Eye (tissue), 1 donor: ENCODE data around the gene TAF10.

Source experiments
- DNase-seq: peaks from one replicate; pipeline ENCODE4 v3.0.0-alpha.2; 2015

Gene TAF10

DNA sequence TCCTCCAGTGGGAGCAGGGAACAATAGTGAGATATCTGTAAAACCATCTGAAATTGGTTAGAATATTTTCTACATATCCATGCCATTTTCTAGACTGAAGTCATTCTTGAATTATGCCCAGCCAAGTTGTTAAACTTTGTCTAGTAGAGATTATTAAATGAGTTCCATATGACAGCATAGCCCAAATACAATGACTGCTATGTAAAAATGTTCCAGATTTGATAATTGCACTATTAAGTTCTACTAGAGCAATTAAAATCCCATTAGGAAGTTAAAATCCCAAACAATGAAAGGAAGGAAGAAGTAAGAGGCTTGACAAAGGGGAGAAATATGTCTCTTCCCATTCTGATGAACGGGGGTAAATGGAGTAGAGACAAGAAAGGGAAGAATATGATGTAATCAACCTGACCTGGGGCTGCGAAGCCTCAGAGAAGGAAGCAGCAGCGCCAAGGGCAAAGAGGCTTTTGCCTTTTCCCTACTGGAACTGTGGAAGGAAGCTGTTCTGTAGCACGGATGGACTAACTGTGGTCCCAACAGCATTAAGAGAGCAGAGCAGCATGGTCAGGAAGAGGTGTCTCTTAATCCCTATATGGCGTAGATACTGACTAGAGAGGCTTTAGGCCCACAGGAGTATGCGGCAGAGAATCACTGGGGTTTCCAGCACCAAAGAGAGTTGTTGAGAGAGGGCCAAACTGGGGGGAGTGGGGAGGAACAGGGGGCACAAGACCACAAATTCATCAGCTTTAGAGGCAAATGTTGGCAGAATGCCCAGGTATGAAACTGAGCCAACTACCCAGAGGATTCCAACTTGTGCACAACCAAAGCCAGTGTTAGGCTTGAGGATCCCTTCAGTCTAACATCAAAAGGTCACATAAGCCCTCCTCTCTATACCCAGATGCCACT, 35.3 kb downstream of the TAF10 start:
- DNase-seq, result peak; percentile 81

DNA sequence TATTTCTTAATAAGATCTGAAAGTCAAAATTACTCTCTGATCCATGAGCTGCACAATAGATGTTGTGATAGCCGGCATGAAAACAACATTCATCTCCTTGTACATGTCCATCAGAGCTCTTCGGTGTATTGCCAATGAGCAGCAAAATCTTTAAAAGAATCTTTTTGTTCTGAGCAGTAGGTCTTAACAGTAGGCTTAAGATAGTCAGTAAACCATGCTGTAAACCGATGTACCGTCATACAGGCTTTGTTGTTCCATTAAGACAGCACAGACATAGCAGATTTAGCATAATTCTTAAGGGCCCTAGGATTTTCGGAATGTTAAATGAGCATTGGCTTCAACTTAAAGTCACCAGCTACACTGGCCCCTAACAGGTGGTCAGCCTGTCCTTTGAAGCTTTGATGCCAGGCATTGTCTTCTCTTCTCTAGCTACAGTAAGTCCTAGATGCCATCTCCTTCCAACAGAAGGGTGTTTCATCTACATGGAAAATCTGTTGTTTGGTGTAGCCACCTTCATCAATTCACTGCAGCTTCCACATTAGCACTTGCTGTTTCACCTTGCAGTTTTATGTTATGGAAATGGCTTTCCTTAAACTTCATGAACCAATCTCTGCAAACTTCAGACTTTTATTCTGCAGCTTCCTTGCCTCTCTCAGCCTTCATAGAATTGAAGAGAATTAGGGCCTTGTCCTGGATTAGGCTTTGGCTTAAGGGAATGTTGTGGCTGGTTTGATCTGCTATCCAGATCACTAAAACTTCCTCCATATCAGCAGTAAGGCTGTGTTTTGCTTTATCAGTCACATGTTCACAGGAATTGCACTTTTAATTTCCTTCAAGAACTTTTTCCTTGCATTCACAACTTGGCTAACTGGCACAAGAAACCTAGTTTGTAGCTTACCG, 37.0 kb downstream of the TAF10 start:
- no peak for DNase-seq

DNA sequence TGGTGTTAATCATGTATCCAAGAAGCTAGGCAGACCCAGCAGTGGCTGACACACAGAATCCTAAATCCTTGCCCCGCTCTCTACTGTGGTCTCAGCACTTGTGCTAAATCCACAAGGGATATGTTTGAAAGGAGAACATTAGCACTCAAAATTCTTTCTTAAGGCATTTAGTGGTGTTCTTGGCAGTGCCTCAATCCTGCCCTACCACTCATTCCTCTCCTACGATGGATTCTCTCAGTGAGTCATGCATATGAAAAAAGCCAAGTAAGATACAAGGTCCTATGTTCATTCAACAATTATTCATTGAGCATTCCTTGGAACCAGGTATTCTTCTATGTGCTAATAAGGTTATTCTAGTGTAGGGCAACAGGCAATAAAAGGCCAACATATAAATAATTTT, 39.8 kb downstream of the TAF10 start:
- DNase-seq, result no peak

DNA sequence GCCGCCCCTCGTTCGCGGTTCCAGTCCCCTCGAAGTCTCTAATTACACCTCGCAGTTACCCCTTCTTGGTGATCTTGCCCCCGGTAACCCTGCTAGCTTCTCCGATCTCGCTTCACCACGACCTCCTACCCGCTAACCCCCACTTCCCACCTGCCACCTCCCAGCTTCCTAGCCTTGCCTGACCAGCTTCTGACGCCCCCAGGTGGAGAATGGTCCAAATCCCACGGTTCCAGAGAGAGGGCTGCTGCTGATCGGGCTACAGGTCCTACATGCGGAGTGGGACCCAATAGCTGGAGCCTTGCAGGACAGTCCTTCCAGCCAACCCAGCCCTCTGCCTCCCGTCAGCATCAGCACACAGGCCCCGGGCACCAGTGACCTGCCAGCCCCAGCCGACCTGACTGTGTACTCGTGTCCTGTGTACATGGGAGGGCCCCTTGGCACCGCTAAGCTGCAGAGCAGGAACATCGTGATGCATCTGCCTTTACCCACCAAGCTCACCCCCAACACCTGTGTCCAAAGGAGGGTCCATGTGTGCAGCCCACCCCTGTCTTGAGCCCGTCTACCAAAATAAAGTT, 40.5 kb downstream of the TAF10 start:
- DNase-seq, result no peak

DNA sequence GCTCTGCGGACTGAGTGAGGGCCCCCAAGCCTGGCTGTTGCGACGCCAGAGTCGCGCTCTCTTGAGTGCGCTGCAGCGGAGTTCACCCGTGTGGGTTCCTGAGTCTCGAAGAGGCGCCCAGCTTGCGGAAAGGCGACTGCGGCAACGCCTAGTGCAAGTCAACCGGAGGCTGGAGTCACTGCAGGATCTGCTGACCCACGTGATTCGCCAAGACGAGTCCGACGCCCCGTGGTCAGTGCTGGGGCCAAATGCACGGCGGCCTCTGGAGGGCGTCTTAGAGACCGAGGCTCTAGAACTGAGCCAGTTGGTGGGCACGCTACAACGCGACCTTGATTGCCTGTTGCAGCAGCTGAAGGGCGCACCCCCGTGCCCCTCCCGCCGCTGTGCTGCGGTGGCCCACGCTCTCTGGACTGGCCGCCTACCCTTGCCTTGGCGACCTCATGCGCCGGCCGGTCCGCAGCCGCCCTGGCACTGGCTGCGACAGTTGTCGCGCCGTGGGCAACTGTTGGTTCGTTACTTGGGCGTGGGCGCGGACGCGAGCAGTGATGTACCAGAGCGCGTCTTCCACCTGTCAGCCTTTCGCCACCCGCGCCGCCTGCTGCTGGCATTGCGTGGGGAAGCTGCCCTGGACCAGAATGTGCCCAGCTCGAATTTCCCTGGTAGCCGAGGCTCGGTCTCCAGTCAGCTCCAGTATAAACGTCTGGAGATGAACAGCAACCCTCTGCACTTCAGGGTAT, 41.2 kb downstream of the TAF10 start:
- DNase-seq, result no peak

DNA sequence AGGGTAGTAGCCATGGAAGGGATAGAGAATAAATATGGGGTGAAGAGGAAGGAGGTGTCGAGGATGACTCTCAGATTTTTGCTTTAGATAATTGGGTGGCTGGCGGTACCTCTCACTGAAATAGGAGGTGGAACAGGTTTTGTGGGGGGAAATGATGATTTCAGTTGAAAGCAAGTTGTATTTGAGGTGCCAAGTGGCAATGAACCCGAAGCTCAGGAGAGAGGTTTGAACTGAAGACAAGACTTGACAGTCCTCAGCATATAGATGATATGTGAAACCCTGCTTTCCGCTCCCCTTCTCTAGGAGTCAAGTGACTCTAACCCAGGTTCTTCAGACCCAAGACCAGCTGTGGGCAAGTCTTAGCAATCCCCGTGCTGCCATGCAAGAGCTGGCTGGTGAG, 42.3 kb downstream of the TAF10 start:
- no peak for DNase-seq

DNA sequence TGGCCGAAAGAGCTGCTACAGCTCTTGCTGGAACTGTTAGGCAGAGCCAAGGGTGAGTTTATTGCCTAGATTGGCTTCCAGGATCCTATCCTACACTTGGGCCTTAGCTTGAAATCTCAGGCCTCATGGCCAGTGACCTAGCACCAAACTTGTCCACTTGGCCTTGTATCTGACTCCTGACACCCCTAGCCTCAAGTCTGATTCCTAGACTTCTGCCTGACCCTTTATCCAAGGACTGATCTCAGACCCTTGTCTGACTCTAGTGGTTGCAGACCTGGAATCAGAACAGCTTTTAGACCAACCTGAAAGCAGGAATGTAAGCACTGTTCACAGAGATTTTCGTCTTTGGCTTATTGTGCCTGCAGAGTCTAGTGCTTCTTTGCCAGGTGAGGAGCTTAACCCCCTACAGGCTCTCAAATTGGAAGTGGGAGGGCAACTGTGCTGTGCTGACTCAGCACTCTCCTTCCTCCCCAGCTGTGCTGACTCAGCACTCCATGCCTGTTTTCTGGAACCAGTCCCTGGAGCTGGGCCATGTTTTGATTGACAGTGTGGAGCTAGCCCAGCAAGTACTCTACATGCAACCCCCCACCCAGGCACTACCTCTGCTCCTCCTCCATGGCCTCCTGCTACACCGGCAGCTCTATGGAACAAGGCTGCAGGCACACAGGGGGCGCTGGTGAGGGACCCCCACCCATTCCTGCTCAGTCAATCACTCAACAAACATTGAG, 43.7 kb downstream of the TAF10 start:
- DNase-seq, result peak; percentile 68

DNA sequence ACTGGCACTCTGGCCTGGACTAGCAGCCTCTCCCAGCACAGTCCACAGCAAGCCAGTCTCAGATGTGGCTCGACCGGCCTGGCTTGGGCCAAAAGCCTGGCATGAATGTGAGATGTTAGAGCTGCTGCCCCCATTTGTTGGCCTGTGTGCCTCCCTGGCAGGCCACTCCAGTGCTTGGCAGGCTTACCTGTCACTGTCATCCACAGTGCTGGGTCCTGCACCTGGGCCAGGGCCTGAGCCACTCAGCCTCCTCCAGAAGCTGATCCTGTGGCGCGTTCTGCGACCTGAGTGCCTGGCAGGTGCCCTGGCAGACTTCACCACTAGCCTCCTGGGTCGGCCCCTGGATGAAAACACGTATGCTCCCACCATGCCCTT, 44.7 kb downstream of the TAF10 start:
- no peak for DNase-seq

DNA sequence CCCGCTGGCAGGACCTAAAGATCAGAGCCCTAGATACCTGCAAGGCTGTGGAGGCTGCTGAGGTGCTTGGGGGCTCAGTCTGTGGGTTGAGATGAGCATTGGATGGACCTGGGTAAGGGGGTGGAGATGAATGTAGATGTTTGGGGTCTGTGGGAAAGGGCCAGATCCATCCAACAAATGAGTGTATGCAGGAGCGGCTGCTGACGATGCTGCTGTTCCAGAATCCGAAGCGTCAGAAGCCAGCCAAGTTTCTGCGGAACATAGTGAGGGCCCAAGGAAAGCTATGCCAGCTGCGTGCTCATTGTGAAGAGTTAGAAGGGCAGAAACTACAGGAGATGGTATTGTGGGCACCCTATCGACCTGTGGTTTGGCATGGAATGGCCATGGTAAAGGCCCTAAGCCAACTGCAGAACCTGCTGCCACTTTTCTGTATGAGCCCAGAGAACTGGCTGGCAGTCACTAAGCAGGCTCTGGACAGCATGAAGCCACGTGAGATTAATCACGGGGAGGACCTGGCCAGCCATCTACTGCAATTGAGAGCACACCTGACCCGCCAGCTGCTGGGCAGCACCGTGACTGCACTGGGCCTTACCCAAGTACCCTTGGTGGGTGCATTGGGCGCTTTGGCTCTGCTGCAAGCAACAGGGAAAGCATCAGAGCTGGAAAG, 45.2 kb downstream of the TAF10 start:
- no peak for DNase-seq

DNA sequence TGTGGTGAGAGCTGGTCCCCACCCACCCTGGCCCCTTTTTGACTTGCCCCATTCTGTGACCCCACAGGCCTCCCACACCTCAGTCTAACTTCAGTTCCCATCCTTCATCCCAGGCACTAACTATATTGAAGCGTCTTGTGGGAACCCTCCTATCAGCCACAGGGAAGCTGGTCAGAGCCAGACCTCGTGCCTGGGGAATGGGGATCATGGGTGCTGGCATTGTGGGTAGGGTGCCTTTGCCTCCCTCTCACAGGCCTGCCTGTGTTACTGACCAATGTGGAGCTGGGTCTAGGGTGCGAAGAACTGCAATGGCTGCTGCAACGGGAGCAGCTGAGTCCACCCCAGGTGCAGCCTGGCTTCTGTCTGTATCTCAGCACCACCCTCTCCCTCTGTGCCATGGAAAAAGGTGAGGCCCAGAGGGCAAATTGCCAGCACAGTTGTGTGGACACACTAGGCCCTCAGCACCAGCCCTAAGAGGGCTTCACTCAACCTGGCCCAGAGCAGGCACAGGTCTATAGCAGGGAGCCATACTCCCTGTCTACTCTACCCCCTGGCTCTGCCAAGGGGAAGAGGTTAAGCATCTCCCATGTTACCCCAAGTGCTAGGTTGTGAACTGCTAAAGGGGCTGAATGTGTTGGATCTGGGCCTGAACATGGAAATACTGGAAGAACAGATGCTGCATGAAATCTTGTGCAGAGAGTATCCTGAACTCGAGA, 45.9 kb downstream of the TAF10 start:
- no peak for DNase-seq

DNA sequence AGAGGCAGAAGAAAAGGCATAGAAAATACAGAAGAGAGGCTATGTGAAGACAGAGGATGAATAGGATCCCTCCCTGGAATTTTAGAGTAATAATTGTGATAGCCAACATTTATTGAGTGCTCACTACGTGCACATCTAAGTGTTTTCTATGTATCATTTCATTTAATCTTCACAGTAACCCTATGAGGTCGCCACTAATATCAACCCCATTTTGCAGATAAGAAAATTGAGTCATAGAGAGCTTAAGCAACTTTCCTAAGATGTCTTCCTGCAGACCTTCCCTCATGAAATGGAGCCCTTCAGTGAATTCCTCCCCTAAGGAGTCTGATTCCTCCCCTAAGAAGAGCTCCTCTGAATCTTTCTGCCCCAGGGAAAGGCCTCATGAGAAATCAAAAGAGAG, 46.7 kb downstream of the TAF10 start:
- no peak for DNase-seq

DNA sequence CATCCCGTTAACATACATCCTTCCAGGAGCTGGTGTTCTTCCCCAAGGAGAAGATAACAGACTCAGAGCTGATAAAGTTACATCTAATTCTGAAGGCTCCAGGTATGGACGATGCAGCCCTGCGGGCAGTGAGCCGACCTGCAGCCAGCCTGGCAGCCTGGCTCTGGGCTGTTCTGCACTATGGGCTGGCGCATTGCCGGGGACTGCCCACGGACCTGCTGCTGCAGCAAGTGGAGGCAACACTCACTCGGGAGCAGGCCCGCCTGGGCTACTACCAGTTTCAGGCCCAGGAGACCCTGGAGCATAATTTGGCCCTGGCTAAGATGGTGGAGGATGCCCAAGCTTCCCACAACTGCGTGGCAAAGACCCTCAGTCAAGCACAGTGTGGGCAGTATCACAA, 48.3 kb downstream of the TAF10 start:
- no peak for DNase-seq

DNA sequence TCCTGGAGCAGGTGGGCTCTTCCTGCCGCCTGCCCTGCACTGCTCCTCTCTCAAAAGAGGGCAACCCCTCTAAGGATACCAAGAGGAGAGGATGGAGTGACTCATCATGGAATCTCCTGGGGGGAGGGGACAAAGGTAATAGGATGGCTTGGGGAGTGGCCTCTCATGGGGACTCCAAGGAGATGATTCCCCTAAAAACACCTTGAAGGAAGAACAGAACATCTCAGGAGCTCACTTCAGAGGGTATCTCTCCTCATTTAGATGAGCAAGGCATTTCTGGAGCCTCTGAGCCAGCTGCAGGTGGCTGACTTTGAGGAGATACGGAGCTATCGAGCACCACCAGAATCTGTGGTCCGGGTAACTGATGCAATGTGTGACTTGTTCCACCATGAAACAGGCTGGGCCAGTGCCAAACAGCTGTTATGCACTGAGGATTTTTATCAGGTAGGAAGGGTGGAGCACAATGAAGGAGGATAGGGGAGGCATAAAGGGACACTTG, 48.8 kb downstream of the TAF10 start:
- DNase-seq, result no peak

DNA sequence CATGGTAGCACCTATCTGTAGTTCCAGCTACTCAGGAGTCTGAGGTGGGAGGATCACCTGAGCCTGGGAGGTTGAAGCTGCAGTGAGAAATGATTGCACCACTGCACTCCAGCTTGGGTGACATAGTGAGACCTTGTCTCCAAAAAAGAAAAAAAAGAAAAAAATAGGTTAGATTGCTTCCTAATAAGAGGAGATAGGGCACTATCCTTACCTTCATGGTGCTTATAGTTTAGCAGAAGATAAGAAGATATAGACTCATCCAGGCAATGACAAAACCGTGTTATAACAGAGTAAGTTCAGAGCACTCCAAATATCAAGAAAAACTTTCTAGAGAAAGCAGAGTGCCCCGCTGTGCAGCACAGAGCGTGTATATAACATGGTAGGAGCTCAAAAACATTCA, 50.7 kb downstream of the TAF10 start:
- DNase-seq, result no peak
